Renal cortex interstitium (tissue), 11 donors: Measurements from ENCODE around the gene GBP6. TPM values are rescaled to one million over a fixed set of nuclear protein-coding genes. Genes with fewer than 3 reads are reported as not detected.
"Not testable (repeated sequence)": the region's sequence is repeated elsewhere in the genome, so short reads cannot be mapped to it uniquely, and the experiment has no call there.

Experiments used
- DNase-seq, 11 donors: peaks; one replicate each; pipeline ENCODE4 v3.0.0-alpha.2; 2013; ENCODE audit warnings: low read depth in 9 of 11, low spot score in 4 of 11; ENCODE audit errors: extremely low read depth in 1 of 11
- polyA plus RNA-seq, 3 donors: library from polyadenylated mRNA; unstranded; fragments of 120-200 nt; gene quantifications; one replicate each; pipeline ENCODE4 v1.2.1, GENCODE V29; 2013; ENCODE audit not compliant: insufficient read length in 3 of 3

GBP6 gene
- polyA plus RNA-seq, 3 donors, result 0.06 to 0.08 TPM; not detected in 1

DNA sequence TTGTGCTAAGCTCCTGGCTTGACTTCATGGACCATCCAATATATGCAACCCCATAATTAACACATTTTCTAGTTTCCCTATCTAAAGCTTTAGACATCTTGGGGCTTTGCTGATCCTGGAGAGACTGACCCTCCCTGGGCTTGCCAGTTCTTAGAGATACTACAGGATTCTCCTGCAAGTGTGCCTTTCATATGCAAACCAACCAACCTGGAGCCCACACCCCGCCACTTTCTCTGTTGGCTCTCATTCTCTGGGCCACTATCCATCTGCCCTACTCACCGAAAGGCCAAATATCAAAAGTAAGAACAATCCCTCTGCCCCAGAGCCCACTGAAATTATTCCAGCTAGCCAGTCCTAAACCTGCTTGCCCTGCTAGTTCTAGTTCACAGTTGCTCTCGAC lies 2.2 kb upstream of the GBP6 start:
- DNase-seq, result no peak

DNA sequence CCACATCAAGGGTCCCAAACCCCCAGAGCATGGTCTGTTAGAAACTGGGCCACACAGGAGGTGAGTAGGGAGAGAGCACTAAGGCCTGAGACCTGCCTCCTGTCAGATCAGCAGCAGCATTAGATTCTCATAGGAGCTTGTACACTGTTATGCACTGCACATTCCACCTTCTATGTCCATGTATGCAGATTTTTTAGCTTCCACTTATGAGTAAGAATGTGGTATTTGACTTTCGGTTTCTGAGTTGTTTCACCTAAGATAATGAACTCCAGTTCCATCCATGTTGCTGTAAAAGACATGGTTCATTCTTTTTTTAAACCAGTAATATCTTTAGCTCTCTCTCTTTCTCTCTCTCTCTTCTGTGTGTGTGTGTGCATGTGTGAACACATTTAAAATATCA lies 663 bp upstream of the GBP6 start:
- no peak for DNase-seq

DNA sequence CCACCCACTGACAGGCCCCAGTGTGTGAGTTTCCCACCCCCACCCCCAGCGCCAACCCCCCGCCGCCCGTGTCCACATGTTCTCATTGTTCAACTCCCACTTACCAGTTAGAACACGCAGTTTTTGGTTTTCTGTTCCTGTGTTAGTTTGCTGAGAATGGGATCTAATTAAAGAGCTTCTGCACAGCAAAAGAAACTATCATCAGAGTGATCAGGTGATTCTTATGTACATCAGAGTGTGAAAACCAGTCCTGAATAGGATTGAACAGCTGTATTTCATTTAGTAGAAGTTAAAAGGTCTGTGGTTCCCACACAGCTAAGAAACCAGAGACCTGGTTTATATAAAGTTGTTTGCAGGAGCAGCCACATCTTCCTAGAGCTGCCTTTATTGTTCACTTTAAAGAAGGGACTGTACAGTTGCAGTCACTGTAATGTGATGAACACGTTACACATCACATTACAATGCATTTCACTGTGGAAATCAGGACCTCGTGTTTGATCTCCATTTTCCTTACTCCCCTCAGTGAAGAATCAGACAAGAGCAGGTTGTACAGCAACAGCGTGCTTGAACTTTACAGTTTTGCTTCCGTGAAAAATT lies 1.2 kb downstream of the GBP6 start:
- peak in 1 of 11 donors; percentile 2 for DNase-seq

DNA sequence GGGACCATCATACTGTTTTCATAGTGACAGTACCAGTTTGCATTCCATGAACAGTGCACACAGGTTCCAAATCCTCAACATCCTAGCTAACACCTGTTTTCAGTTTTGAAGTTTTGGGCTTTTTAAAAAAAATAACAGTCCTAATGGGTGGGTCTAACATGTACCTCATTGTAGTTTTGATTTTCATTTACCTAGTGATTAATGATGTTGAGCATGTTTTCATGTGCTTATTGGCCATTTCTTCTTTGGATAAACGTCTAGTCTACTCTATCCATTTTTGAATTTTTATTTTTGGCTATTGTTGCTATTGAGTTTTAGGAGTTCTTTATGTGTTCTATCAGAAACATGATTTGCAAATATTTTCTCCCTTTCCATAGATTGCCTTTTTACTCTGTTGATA lies 3.4 kb downstream of the GBP6 start:
- DNase-seq, result no peak

DNA sequence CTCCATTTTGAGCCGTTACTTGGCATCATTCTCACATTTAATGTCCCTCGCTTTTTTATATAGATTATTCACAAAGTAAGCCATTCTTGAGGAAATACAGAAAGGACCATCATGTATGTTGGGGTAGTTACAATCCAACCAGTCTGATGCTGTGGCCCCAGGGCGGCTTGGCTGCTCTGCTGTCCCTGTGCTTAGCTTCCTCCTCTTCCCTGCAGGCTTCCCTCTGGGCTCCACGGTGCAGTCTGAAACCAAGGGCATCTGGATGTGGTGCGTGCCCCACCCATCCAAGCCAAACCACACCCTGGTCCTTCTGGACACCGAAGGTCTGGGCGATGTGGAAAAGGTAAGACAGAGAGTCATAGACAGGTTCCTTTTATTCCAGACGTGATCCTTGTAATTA lies 5.5 kb downstream of the GBP6 start:
- DNase-seq, result no peak

DNA sequence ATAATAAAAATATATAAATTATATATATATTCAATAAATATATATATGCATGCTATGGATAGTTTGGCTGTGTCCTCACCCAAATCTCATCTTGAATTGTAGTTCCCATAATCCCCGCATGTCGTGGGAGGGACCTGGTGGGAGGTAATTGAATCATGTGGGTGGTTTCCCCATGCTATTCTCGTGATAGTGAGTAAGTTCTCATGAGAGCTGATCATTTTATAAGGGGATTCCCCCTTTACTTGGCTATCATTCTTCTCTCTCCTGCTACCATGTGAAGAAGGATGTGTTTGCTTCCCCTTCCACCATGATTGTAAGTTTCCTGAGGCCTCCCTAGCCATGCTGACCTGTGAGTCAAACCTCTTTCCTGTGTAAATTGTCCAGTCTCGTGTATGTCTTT lies 10.0 kb downstream of the GBP6 start:
- not testable (repeated sequence) for DNase-seq

DNA sequence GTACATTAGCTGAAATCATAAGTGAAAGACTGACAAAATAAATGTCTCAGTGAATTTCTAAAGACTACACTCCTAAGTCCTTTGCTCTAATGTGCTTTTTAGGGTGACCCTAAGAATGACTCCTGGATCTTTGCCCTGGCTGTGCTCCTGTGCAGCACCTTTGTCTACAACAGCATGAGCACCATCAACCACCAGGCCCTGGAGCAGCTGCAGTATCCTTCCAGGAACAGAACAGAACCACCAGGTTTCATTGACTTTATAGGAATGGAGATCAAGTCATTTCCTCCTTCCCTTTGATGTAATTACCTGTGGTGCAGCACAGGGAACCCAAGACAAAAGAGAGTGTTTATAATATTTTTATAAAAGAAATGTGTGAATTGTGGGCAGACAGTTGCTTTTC lies 14.1 kb downstream of the GBP6 start:
- no peak for DNase-seq

DNA sequence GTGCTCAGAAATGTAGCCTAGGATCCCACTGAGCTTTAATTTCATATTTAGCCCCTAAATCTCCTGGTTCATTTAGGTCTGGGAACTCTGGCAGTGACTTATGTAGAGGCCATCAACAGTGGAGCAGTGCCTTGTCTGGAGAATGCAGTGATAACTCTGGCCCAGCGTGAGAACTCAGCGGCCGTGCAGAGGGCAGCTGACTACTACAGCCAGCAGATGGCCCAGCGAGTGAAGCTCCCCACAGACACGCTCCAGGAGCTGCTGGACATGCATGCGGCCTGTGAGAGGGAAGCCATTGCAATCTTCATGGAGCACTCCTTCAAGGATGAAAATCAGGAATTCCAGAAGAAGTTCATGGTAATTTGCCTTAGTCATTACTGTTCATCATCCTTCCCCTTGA lies 17.8 kb downstream of the GBP6 start:
- DNase-seq, result no peak

DNA sequence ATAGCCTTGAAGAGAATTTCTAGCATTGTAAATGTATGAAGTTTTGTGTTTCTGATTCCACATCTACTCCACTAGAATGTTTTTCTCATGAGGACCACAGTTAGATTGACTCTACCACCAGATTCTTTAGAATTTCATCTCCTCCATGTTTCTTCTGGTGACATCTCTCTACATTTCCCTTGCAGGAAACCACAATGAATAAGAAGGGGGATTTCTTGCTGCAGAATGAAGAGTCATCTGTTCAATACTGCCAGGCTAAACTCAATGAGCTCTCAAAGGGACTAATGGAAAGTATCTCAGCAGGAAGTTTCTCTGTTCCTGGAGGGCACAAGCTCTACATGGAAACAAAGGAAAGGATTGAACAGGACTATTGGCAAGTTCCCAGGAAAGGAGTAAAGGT lies 18.6 kb downstream of the GBP6 start:
- no peak for DNase-seq

DNA sequence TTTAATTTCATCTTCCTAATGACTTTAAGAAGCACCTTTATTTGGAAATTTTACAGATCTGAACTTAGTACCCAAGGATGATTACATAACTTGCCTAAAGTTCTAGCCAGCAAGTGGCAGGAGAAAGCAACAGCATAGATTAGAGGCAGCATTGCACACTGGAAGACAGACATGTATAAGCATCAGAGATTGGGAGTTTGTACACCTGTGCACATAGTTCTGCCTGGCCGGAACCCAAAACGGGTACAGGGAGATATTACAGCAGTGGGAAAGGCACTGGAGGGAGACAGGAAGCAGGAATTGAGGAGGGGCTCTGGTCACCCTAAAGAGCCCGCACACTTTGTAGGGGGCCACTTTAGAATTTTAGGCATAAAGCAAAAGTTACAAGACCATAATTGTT lies 19.3 kb downstream of the GBP6 start:
- no peak for DNase-seq

DNA sequence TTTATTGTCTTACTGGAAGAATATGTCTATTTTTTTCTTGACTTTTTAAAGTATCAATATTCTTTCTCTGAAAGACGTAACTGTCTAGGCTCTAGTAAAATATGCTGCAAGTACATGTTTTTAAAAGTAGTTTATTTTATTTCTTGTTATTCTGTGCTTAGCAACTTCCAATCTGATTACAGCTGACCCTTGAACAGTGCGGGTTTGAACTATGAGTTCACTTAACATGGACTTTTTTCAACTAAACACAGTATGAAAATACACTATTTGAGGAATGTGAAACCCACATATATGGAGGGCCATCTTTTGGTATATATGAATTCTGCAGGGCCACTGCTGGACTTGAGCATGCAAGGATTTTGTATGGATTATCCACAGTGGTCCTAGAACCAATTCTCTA lies 26.8 kb downstream of the GBP6 start:
- no peak for DNase-seq

DNA sequence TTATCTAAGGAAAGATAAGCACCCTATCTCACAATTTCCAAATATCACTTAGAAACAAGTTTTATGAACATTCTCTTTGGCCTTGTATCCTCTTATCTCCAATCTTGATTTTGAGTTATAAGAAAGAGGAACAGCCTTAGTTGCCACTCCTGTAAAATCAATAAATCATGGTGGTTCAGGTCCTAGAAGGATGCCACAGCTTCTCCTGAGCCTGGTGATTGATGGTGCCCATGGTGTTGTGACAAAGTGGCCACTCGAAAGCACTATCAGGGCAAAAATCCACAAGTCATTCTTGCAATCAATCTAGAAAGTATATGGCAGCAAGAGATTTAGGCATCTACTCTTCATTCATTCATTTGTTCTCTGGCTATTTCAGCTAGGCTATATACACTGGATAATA lies 27.8 kb downstream of the GBP6 start:
- no peak for DNase-seq

DNA sequence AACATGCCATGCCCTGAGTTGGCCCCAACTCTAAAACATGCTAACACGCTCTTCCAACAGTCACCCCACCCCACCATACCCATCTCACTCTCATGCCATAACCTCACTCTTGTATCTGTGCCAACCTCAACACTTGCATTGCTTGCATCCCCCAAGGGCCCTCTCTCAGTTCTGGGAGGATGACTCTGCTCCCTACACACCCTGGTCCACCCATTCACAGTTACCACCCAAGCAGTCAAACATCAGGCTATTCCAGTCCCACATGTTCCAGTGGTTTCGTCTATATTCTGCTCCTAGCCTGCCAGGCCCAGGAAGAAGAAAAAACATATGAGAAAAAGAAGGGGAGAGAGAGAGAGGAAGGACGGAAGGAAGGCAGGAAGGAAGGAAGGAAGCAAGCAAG lies 31.0 kb downstream of the GBP6 start:
- no peak for DNase-seq

DNA sequence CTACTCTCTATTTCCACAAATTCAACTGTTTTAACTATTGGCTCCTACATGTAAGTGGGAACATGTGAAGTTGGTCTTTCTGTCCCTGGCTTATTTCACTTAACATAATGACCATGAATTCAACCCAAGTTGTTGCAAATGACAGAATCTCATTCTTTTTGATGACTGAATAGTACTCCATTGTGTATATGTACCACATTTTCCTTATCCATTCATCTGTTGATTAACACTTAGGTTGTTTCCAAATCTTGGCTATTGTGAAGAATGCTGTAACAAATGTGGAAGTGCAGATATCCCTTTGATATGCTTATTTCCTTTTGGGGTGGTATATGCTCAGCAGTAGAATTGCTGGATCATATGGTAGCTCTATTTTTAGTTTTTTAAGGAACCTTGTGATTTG lies 33.0 kb downstream of the GBP6 start:
- DNase-seq, result no peak

DNA sequence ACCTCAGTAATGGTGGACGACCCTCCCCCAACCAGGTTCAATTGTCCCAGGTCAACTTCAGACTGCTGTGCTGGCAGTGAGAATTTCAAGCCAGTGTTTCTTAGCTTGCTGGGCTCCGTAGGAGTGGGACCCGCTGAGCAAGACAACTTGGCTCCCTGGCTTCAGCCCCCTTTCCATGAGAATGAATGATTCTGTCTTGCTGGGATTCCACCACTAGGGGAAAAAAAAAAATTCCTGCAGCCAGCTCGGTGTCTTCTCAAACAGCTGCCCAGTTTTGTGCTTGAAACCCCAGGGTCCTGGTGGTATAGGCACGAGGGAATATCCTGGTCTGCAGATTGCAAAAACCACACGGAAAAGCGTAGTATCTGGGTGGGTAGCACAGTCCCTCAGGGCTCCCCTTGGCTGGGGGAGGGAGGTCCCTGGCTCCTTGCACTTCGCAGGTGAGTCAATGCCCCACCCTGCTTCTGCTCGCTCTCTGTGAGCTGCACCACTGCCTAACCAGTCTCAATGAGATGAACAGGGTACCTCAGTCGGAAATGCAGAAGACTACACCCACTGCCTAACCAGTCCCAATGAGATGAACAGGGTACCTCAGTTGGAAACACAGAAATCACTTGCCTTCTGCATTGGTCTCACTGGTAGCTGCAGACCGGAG lies 41.5 kb downstream of the GBP6 start:
- DNase-seq, result no peak

DNA sequence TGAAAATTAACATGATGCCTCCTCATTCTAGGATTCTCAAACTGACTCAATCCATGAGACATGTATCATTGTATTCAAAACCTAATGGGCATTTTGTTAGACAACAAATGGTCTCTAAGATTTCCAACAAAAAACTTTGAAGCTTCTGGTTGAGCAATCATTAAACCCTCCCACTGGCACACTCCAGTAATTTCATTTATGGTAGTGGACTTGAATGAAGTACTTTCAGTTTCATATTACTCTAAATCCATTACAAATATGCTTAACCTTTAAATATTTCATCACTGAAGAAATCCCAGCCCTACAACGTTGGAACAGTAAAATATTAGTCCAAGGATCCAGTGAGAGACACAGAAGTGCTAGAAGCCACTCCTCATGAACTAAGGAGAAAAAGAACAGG lies 43.5 kb downstream of the GBP6 start:
- DNase-seq, result peak in 5 of 11 donors; percentile 2 to 9 (median 5)

DNA sequence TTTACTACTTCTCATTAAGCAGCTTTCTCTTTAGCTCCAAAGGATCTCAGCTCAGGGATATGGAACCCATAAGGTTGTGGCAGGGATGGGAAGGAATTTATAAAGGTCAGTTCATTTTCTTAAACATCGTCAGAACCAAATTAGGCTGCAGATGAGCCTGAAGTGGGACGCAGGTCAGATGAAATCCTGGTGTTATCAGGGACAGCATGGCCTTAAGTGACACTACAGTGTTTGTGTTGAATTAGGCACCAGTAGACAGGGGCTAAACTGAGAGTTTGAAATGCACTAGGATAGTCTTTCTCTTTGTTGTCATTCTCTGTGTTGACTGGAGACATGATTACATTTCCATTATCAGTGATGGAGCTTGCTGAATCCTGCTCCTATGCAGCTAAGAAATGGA lies 43.9 kb downstream of the GBP6 start:
- DNase-seq, result not testable (repeated sequence)

DNA sequence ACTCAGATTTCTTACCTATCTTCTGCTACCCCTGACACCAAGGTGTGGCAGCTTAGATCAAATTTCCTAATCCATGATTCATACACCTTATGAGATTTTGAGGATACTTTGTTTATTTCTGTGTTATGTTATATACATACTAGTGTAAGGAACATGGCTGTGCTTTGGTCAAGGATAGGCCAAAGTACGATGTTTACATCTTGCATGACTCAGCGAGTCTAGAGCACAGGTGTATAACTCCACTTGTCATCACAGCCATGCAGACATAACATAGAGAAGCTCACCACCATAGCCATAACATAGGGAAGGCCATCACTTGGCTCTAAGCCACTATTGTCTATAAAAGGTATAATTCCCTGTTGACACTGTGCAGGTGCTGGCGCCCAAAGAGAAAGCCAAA lies 61.2 kb downstream of the GBP6 start:
- no peak for DNase-seq

DNA sequence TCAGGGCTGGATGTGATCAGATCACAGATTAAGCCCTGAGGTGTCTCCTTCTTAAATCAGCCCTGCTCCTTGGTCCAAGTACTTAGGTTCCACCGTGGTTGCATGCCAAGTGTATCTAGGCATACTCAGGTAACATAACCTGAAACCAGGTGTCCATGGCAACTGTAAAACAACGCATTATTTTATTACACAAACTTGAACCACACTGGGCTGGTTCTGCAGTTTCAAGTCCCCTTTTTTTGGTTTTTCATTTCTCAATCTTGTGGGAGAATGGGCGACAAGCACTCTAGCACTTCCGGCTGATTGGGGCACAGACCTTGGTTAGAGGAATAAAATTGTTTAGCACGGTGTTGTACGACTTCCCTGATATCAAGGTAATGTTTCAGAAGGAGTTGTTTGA lies 65.2 kb downstream of the GBP6 start:
- no peak for DNase-seq

DNA sequence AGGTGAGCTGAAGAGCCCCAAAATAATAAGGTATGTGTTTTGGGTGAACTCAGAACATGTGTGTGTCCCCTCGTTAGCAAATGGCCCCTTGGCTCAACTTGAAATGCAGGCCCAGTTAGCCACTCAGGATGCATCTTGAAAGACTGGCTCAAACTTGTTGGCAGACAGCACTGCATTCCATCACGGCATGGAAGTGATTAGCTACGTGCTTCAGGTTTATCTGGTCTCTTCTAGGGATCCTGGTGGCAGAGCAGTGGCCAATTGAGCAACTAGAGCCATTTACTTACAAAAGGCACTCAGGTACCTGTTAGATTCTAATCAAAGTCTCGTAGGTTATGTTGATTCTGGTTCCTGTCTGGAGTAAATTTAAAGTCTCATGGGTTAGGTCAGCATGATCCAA lies 65.8 kb downstream of the GBP6 start:
- DNase-seq, result not testable (repeated sequence)

DNA sequence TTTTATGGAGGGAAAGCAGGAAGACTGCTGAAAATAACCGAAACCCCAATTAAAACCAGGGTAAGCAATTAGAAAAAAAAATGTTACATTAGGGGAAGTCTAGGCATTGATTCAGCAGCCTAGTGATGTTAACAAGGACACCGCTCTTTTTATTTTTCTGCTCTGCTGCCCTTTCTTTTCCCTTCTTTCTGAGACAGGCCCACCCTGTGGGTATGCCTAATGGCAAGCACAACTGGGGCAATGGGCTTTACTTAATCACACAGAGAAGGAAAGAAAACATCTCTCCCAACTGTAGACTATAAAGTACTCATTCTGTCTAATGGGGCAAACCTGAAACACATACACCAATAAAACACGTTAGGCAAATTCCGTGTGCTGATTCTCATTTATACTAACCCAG lies 69.6 kb downstream of the GBP6 start:
- no peak for DNase-seq
